Caco-2 (cell line): ENCODE data around the gene LMO7. TPM values are rescaled to one million over a fixed set of nuclear protein-coding genes. Genes with fewer than 3 reads are reported as not detected.
"Not testable (repeated sequence)": the region's sequence is repeated elsewhere in the genome, so short reads cannot be mapped to it uniquely, and the experiment has no call there.

Experiments
- BruUV-seq: library from RNA; stranded (reverse); fragments of 400-500 nt; replicated peaks from 2 replicates; lab custom pipeline; 2021; lab: Mats Ljungman, UMichigan
- CTCF ChIA-PET: fragments of 300-600 bp; sonication (Branson Sonifier 250); formaldehyde crosslinking; loops from one replicate; lab custom pipeline; 2022; ENCODE audit warnings: antibody characterized with exemption; lab: Charles Lee
- POLR2A ChIA-PET: fragments of 300-600 bp; sonication (Branson Sonifier 250); formaldehyde crosslinking; loops from one replicate; lab custom pipeline; 2022; ENCODE audit warnings: antibody characterized with exemption; lab: Charles Lee
- DNase-seq, 2 experiments: peaks; one replicate each; pipeline versions ENCODE4 v3.0.0 to v3.0.0-alpha.2; 2020 to 2022
- H3K27me3 ChIP-seq: replicated peaks from 2 replicates; pipeline ENCODE4 v1.6.0; 2011; ENCODE audit warnings: low read length; ENCODE audit not compliant: control insufficient read depth, insufficient read depth
- H3K36me3 ChIP-seq: 2 replicates; pipeline ENCODE4 v1.5.1; 2011; ENCODE audit warnings: low read length; ENCODE audit not compliant: control insufficient read depth, insufficient read depth
- H3K4me1 ChIP-seq: fragments of 250-450 bp; sonication (Bioruptor Pico); 2 replicates; pipeline ENCODE4 v1.5.1; 2020; ENCODE audit warnings: mild to moderate bottlenecking
- H3K4me3 ChIP-seq: 2 replicates; pipeline ENCODE4 v1.5.1; 2011; ENCODE audit warnings: low read depth, mild to moderate bottlenecking, control low read depth, low read length
- H3K9me3 ChIP-seq: fragments of 250-450 bp; sonication (Bioruptor Pico); 2 replicates; pipeline ENCODE4 v1.5.1; 2020; ENCODE audit warnings: mild to moderate bottlenecking, moderate library complexity
- H3K27ac Mint-ChIP-seq: one replicate; pipeline ENCODE4 v1.8.0; 2022; ENCODE audit warnings: mixed read lengths; ENCODE audit not compliant: unreplicated experiment
- H3K27me3 Mint-ChIP-seq: one replicate; pipeline ENCODE4 v1.8.0; 2022; ENCODE audit warnings: mixed read lengths; ENCODE audit not compliant: insufficient read depth, unreplicated experiment
- H3K36me3 Mint-ChIP-seq: one replicate; pipeline ENCODE4 v1.8.0; 2022; ENCODE audit warnings: mild to moderate bottlenecking, mixed read lengths; ENCODE audit not compliant: insufficient read depth, unreplicated experiment
- H3K4me1 Mint-ChIP-seq: one replicate; pipeline ENCODE4 v1.8.0; 2022; ENCODE audit warnings: low read depth, mixed read lengths; ENCODE audit not compliant: unreplicated experiment
- H3K4me3 Mint-ChIP-seq: one replicate; pipeline ENCODE4 v1.8.0; 2022; ENCODE audit warnings: mild to moderate bottlenecking, moderate library complexity, mixed read lengths; ENCODE audit not compliant: unreplicated experiment
- H3K9me3 Mint-ChIP-seq: one replicate; pipeline ENCODE4 v1.8.0; 2022; ENCODE audit warnings: mixed read lengths; ENCODE audit not compliant: unreplicated experiment
- CTCF ChIP-seq, 2 experiments: fragments of 200-600 bp in 1 of 2; IDR thresholded peaks; 1 replicate in 1 of 2; 2 replicates in 1 of 2; pipeline versions ENCODE4 v1.5.1 to v1.8.0; 2011 to 2022; ENCODE audit warnings: antibody characterized with exemption in 1 of 2, control low read depth in 1 of 2, inconsistent platforms in 1 of 2, low read depth in 1 of 2, low read length in 1 of 2, mild to moderate bottlenecking in 1 of 2, moderate library complexity in 1 of 2; ENCODE audit not compliant: insufficient read depth in 1 of 2, severe bottlenecking in 1 of 2, unreplicated experiment in 1 of 2
- intact Hi-C: fragments of 100-400 bp; cut with micrococcal nuclease; formaldehyde crosslinking; loops from one replicate; pipeline ENCODE4 v1.10.0; 2022; ENCODE audit not compliant: unreplicated experiment
- total RNA-seq: library from RNA; stranded (reverse); gene quantifications from 2 replicates; pipeline ENCODE4 v1.2.3, GENCODE V29; 2022

LMO7 gene
- total RNA-seq, 1 experiment from 2014 or later: 209 TPM

- Histone ChIP-seq H3K27me3 (no peaks in the 10 kb centered on the region), H3K4me1 (peaks cover 21% of the 10 kb centered on the region), H3K4me3 (no peak overlapping the region), H3K9me3 (no peaks in the 10 kb centered on the region), H3K36me3 (no peaks in the 10 kb centered on the region)
- TF ChIP-seq CTCF (IDR thresholded peaks at IDR 0.05; ENCODE audit: insufficient read depth in 1 of 2, low read depth in 1 of 2, low read length in 1 of 2, severe bottlenecking in 1 of 2, unreplicated experiment in 1 of 2): no peak
- peaks cover 9% of the 10 kb centered on the region for H3K9me3 Mint-ChIP-seq
- ChIA-PET CTCF (no interaction called here), POLR2A (no interaction called here)
- H3K36me3 Mint-ChIP-seq: peaks cover 5% of the 10 kb centered on the region
- no TSS peak for BruUV-seq
- DNase-seq: no peak
- H3K4me3 Mint-ChIP-seq: no peak overlapping the region
- H3K27ac Mint-ChIP-seq: no peak overlapping the region
- H3K4me1 Mint-ChIP-seq: peaks cover 22% of the 10 kb centered on the region
- no peaks in the 10 kb centered on the region for H3K27me3 Mint-ChIP-seq
- intact Hi-C loops: no loop called here
Observed at GRCh38 chr13:75693227-75693626, 57.1 kb downstream of the LMO7 start.

GRCh38 chr13:75694722-75695121 is 58.6 kb downstream of the LMO7 start:
- H3K27me3 ChIP-seq: no peaks in the 10 kb centered on the region
- BruUV-seq: no TSS peak
- H3K4me1 Mint-ChIP-seq: peaks cover 21% of the 10 kb centered on the region
- H3K4me1 ChIP-seq: peaks cover 21% of the 10 kb centered on the region
- no peaks in the 10 kb centered on the region for H3K27me3 Mint-ChIP-seq
- intact Hi-C loops: loop anchor here (2.0 kb wide), 3 partner anchors 66 to 174 kb away; no protein-coding TSS in a partner anchor
- H3K36me3 Mint-ChIP-seq: peaks cover 15% of the 10 kb centered on the region
- ChIA-PET POLR2A (no interaction called here), CTCF (interaction anchor here (0.6 to 2.7 kb wide), 4 partner anchors 44 to 1214 kb away, joined by 3 to 26 read pairs (median 3); no protein-coding TSS in a partner anchor)
- H3K4me3 ChIP-seq: no peak overlapping the region
- TF ChIP-seq CTCF (IDR thresholded peaks at IDR 0.05; ENCODE audit: insufficient read depth in 1 of 2, low read depth in 1 of 2, low read length in 1 of 2, severe bottlenecking in 1 of 2, unreplicated experiment in 1 of 2): no peak
- H3K4me3 Mint-ChIP-seq: peak overlapping the region; percentile 2
- peaks cover 22% of the 10 kb centered on the region for H3K9me3 Mint-ChIP-seq
- no peak overlapping the region for H3K27ac Mint-ChIP-seq
- DNase-seq: no peak
- H3K36me3 ChIP-seq: no peaks in the 10 kb centered on the region
- peaks cover 7% of the 10 kb centered on the region; the same call in 1 of the 2 replicates for H3K9me3 ChIP-seq

GRCh38 chr13:75695908-75696307 is 59.8 kb downstream of the LMO7 start:
- H3K4me1 ChIP-seq: peaks cover 21% of the 10 kb centered on the region
- H3K27ac Mint-ChIP-seq, H3K36me3 ChIP-seq, H3K27me3 ChIP-seq, H3K4me3 Mint-ChIP-seq, BruUV-seq, H3K4me3 ChIP-seq, H3K27me3 Mint-ChIP-seq, H3K9me3 ChIP-seq: not testable (repeated sequence)
- CTCF ChIA-PET: interaction anchor here (0.6 to 2.7 kb wide), 18 partner anchors 8 to 740 kb away, joined by 3 to 26 read pairs (median 4); no protein-coding TSS in a partner anchor
- POLR2A ChIA-PET: interaction anchor here (1.3 kb wide), 1 partner anchor 97 kb away, joined by 3 read pairs; no protein-coding TSS in a partner anchor
- peak; percentile 89 to 90 for TF ChIP-seq CTCF (IDR thresholded peaks at IDR 0.05; ENCODE audit: insufficient read depth in 1 of 2, low read depth in 1 of 2, low read length in 1 of 2, severe bottlenecking in 1 of 2, unreplicated experiment in 1 of 2)
- peaks cover 22% of the 10 kb centered on the region for H3K36me3 Mint-ChIP-seq
- peaks cover 23% of the 10 kb centered on the region for H3K9me3 Mint-ChIP-seq
- H3K4me1 Mint-ChIP-seq: peaks cover 21% of the 10 kb centered on the region
- intact Hi-C loops: loop anchor here (1.0 to 2.0 kb wide), 4 partner anchors 65 to 173 kb away; no protein-coding TSS in a partner anchor
- DNase-seq: peak; percentile 76 to 81
